Endothelial cell of hepatic sinusoid (primary cell): ENCODE data around the gene GRIK5.
"Not testable (repeated sequence)": the region's sequence is repeated elsewhere in the genome, so short reads cannot be mapped to it uniquely, and the experiment has no call there.

ENCODE experiments used
- in situ Hi-C: cut with HindIII; loops from 2 replicates; pipeline ENCODE4 v1.10.0; 2017; ENCODE audit warnings: low sequenced_read_pairs

GRIK5 gene

DNA sequence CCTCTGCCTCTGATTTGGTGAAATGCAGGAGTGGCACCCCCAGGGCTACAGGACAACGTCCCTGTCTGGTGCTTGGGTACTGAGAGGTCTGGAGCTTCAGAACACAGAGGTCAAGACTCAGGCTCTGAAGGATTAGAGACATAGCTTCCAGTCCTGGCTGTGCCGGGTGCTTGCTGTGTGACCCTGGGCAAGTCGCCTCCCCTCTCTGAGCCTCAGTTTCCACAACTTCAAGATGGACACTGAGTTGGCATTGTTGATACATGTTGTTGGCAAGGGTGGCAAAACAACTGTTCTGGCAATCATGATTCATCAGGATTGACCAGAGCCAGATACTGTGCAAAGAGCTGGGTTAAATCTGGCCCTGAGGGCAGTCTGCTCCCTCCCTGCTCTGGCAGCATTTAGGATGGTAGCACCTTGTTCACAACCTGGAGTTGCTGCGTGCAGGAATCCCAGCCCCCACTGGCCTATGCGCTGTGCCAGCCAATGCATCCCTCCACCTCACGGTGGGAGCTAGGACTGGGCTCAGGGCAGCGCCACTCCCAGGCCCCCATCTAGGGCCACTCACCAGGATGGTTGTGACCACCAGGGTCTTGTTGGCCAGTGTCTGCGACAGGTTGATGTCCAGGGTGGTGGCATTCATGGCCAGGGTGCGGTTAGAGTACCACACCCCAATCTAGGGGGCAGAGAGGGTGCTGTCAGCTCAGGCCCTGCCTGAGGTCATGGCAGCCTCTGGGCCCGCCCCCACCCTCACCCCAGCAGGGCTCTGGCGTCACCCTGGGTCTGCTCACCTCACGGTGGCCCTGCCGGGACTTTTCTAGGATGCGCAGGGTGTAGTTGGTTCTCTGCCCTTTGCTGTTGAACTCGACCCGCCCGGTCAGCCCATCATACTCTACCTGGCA lies 16.7 kb downstream of the GRIK5 start:
- in situ Hi-C loops, result no loop called here

GRCh38 chr19:42052241-42052863 lies 17.7 kb downstream of the GRIK5 start:
- in situ Hi-C loops, result no loop called here

DNA sequence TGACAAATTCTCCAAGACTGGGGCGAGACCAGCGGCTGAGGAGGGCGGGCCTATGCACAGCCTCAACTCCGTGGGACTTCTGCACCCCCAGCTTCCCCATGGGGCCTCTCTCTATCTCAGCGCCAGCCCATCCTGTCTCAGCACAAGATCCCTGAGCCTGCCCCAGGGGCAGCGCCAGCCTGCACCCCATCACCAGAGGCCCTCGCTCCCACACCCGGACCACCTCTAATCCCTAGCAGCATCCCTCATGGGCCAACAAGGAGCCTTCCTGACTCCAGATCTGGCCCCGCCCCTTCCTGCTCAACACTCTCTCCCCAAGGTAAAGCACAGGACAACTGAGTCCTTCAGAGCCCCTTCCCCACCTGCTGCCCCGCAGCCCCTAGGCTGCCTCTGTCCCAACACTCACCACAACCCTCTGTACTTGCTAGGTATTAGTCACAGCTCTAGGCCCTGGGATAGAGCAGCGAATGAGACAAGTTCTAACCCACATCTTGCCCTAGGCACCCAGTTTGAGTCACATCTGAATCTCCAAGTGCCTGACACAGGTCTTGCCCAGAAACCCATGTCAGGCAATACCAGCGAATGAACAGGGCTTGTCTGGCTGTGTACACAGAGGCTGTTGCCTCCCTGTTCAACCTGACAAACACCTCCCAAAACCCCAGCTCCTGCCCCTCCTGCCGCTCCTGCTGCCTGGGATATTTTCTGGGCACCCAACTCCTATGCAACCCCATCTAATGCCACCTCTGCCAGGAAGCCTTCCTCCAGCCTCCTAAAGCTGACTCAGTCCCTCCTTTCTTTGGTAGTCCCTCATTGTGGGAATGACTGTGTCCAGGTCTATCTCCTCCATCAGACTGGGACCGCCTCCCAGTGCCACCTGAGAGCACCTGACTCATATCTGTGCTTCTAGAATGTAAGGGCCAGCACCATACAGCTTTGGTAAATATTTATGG lies 18.6 kb downstream of the GRIK5 start:
- in situ Hi-C loops, result no loop called here

GRCh38 chr19:42048992-42049391 lies 21.0 kb downstream of the GRIK5 start:
- in situ Hi-C loops, result no loop called here

GRCh38 chr19:42045575-42045974 lies 24.4 kb downstream of the GRIK5 start:
- in situ Hi-C loops, result no loop called here

GRCh38 chr19:42042455-42043170 lies 27.4 kb downstream of the GRIK5 start:
- in situ Hi-C loops, result no loop called here

DNA sequence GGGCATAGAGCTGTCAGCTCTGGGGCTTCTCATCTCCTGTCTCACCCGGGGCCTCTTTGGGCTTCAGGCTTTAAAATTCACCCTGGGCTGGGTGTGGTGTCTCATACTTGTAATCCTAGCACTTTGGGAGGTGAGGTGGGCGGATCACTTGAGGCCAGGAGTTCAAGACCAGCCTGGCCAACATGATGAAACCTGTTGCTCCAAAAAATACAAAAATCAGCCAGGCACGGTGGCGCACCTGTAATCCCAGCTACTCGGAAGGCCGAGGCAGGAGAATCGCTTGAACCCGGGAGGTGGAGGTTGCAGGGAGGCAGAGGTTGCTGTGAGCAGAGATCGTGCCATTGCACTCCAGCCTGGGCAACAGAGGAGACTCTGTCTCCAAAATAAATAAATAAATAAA lies 29.5 kb downstream of the GRIK5 start:
- in situ Hi-C loops, result not testable (repeated sequence)

DNA sequence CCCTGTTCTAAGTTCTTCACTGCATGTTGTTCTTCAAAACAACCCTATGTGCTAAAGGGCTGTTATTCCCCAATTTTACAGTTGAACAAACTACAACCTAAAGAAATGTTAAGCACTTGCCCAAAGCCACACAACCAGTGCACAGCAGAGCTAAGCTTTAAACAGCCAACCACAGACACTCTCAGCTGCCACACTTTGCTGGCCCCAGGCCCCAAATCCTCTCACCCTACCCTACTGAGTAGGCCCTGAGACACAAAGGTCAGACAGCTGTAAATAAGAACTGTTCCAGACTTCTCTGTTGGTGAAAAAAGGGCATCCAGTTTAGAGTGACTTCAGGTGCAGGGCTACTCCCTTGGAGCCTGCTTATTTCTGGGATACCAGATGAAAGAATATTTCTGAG lies 30.0 kb downstream of the GRIK5 start:
- in situ Hi-C loops, result no loop called here

- in situ Hi-C loops, result no loop called here
These were observed 31.3 kb downstream of the GRIK5 start for GRCh38 chr19:42038666-42039065.

GRCh38 chr19:42037649-42038048 lies 32.4 kb downstream of the GRIK5 start:
- in situ Hi-C loops, result no loop called here

GRCh38 chr19:42034640-42035391 lies 35.2 kb downstream of the GRIK5 start:
- in situ Hi-C loops, result not testable (repeated sequence)

DNA sequence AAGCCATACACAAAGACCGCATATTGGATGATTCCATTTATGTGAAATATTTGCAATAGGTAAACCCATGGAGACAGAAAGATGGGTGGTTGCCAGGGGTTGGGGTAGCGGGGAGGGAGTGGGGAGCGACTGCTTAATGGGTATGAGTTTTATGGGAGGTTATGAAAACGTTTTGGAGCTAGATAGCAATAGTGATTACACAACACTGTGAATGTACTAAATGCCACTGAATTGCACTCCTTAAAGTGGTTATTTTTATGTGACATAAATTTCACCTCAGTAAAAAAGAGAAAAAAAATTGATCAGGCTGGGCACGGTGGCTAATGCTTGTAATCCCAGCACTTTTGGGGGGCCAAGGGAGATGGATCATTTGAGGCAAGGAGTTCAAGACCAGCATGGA lies 36.6 kb downstream of the GRIK5 start:
- in situ Hi-C loops, result no loop called here

- in situ Hi-C loops, result no loop called here
These were observed 37.6 kb downstream of the GRIK5 start for GRCh38 chr19:42032431-42032830.

GRCh38 chr19:42030645-42031440 lies 39.2 kb downstream of the GRIK5 start:
- in situ Hi-C loops, result no loop called here

DNA sequence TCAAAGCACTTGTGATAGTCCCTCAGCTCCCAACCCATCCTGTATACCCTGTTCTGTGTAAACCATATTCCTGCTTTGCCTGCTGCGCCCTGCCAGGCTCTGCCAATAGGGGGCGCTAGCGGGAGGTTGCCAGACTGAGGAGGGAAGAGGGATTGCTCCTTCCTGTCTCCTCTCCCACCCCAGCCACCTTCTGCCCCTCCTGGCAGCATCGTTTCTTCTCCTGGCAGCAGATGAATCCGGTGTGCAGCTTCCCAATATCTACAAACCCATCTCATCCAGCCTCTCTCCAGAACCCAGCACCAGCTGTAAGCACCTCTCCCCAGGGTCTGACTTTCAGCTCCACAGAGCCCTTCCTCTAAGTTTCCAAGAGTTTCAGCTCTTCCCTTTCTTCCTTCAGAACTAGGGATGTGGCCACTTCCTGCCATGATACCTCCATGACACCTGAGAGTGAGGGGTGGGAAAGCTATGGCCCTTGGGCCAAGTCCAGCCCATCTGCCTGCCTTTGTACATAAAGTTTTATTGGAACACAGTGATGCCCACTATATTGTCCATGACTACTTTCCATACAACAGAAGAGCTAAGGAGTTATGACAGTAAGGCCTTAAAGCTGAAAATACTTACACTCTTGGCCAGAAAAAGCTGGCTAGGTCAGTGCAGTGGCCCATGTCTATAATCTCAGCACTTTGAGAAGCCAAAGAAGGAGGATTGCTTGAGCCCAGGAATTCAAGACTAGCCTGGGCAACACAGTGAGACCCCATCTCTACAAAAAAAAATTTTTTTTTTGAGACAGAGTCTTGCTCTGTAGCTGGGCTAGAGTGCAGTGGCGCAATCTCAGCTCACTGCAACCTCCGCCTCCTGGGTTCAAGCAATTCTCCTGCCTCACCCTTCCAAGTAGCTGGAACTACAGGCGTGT lies 41.4 kb downstream of the GRIK5 start:
- in situ Hi-C loops, result no loop called here

- in situ Hi-C loops, result no loop called here
These were observed 45.3 kb downstream of the GRIK5 start for GRCh38 chr19:42024622-42025111.

DNA sequence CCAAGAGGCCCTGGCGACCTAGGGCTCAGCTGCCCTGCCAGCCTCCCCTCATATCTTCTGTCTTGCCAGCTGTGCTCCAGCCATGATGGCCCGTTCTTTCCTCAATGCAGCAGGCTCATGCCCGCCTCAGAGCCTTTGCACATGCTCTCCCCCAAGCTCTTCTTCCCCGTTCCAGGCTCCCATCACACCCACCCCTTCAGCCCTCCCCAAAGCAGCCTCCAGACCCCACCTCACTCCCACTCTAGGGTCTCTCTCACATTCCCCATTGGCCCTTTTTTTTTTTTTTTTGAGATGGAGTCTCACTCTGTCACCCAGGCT lies 46.1 kb downstream of the GRIK5 start:
- in situ Hi-C loops, result no loop called here
